ENCODE measurements around the gene PLD1. TPM values are rescaled to one million over a fixed set of nuclear protein-coding genes. Genes with fewer than 3 reads are reported as not detected.

Gene PLD1
- total and polyA plus RNA-seq, 2 of the 8 experiments (the other 6 are each of a cell fraction or from before 2014, with no cell fraction given), result 1.2 to 2.6 TPM

GRCh38 chr3:171784387-171784786, 25.9 kb downstream of the PLD1 start:
- TF ChIP-seq MAX (IDR thresholded peaks at IDR 0.05) (no peak), CEBPB (IDR thresholded peaks at IDR 0.05; ENCODE audit: low read depth, low read length) (no peak), SAP30 (IDR thresholded peaks at IDR 0.05; ENCODE audit: insufficient read depth, insufficient replicate concordance, low read length) (no peak), ASH2L (IDR thresholded peaks at IDR 0.05; ENCODE audit: low read length) (no peak), GTF2F1 (IDR thresholded peaks at IDR 0.05; ENCODE audit: borderline replicate concordance, low read depth, low read length) (no peak), SP2 (IDR thresholded peaks at IDR 0.05; ENCODE audit: low read length) (no peak), SP4 (IDR thresholded peaks at IDR 0.05; ENCODE audit: low read length) (no peak), KDM5A (IDR thresholded peaks at IDR 0.05; ENCODE audit: low read length) (no peak)
- no peak overlapping the region for H2BK12ac ChIP-seq (ENCODE audit: low read depth, low read length)
- H4K8ac ChIP-seq (ENCODE audit: extremely low read depth, insufficient read depth, low read length), result no peak overlapping the region
- no peak overlapping the region for H3K23ac ChIP-seq (ENCODE audit: insufficient read length)
- no peak overlapping the region for H3K9ac ChIP-seq (replicated peaks in 1 of 4; ENCODE audit: extremely low read depth in 1 of 4, low read depth in 3 of 4, low read length in 3 of 4)
- H2BK20ac ChIP-seq (ENCODE audit: low read length), result no peak overlapping the region
- no peaks in the 10 kb centered on the region for H3K27me3 ChIP-seq (replicated peaks in 1 of 4; ENCODE audit: control insufficient read depth in 3 of 4, extremely low read depth in 1 of 4, insufficient read depth in 3 of 4, low read length in 3 of 4)
- ChIA-PET POLR2A (ENCODE audit: partially characterized antibody) (no interaction called here), CTCF (ENCODE audit: partially characterized antibody) (interaction anchor here (0.7 to 2.5 kb wide), 5 partner anchors 10 to 838 kb away, joined by 3 to 12 read pairs (median 5); no protein-coding TSS in a partner anchor)
- H4K91ac ChIP-seq (replicated peaks; ENCODE audit: insufficient read length, low read length), result no peak overlapping the region
- FAIRE-seq (no peak), DNase-seq (ENCODE audit: low read depth in 1 of 2, low spot score in 2 of 2) (no peak)
- no peaks in the 10 kb centered on the region for H3K23me2 ChIP-seq (ENCODE audit: low read depth, low read length)
- no peak overlapping the region for H3K27ac ChIP-seq (ENCODE audit: low read depth, low read length)
- H2AK5ac ChIP-seq (ENCODE audit: low read depth, low read length), result no peak overlapping the region
- H3K4me1 ChIP-seq (replicated peaks in 1 of 4; ENCODE audit: control insufficient read depth in 3 of 4, insufficient read depth in 4 of 4, low read length in 3 of 4), result no peaks in the 10 kb centered on the region
- H3K79me1 ChIP-seq (ENCODE audit: low read depth, low read length), result no peaks in the 10 kb centered on the region
- H3K14ac ChIP-seq (ENCODE audit: insufficient read length), result no peak overlapping the region
- no peaks in the 10 kb centered on the region for H4K20me1 ChIP-seq (replicated peaks in 1 of 2; ENCODE audit: control insufficient read depth in 1 of 2, insufficient read depth in 2 of 2, low read length in 2 of 2)
- no peaks in the 10 kb centered on the region for H3K79me2 ChIP-seq (ENCODE audit: control insufficient read depth in 1 of 2, insufficient read depth in 2 of 2, low read length in 2 of 2)
- no peak overlapping the region for H2AFZ ChIP-seq (ENCODE audit: low read length)
- no peak overlapping the region for H4K5ac ChIP-seq (ENCODE audit: insufficient read length, low read depth, low read length)
- H3K18ac ChIP-seq (ENCODE audit: extremely low read depth, low read length), result no peak overlapping the region
- H2BK120ac ChIP-seq (replicated peaks; ENCODE audit: low read depth, low read length), result no peak overlapping the region
- H2BK15ac ChIP-seq (ENCODE audit: low read length), result no peak overlapping the region
- H3K4ac ChIP-seq (replicated peaks; ENCODE audit: insufficient read length, low read depth, low read length), result no peak overlapping the region
- H3K56ac ChIP-seq (replicated peaks; ENCODE audit: insufficient read length, low read depth, low read length), result no peak overlapping the region
- 87% methylated on average over 2 of the region's 2 CpGs; no CpG with 5 or more reads in 1 of the 2 experiments for WGBS, 2 experiments (ENCODE audit: extremely low coverage in 1 of 2, insufficient coverage in 1 of 2, insufficient read length in 1 of 2, insufficient replicate concordance in 2 of 2, low coverage in 1 of 2, low lambda C conversion rate in 2 of 2, missing lambda C conversion rate in 1 of 2)
- no peaks in the 10 kb centered on the region for H3K36me3 ChIP-seq (ENCODE audit: control insufficient read depth in 2 of 4, insufficient read depth in 4 of 4, low read length in 3 of 4)
- H2BK5ac ChIP-seq (ENCODE audit: low read depth, low read length), result no peak overlapping the region
- no peak overlapping the region for H3K4me3 ChIP-seq (ENCODE audit: extremely low read depth in 1 of 4, insufficient read depth in 2 of 4, low read depth in 3 of 4, low read length in 4 of 4)
- H3K9me3 ChIP-seq (ENCODE audit: insufficient read depth in 2 of 2, low read depth in 1 of 2, low read length in 1 of 2), result no peaks in the 10 kb centered on the region
- no peak overlapping the region for H3K4me2 ChIP-seq (ENCODE audit: insufficient read depth in 1 of 2, low read depth in 2 of 2, low read length in 2 of 2)

Data from H1 (cell line).